Measurements from ENCODE around the gene SMIM13.

GRCh38 chr6:11089695-11090094, 3.9 kb upstream of the SMIM13 start:
- no peak for TF ChIP-seq CTCF (IDR thresholded peaks at IDR 0.05; ENCODE audit: low read depth, low read length)
- no peak for TF ChIP-seq EZH2phosphoT487 (IDR thresholded peaks at IDR 0.05; ENCODE audit: low read depth)
